Natural killer cell treated with Interleukin-12 subunit alpha and Interleukin-12 subunit beta and Interleukin-15 and Interleukin-18, amount 100 ng/mL, for 72 hours (primary cell): ENCODE measurements around the gene AP1M1. TPM values are rescaled to one million over a fixed set of nuclear protein-coding genes. Genes with fewer than 3 reads are reported as not detected.
A peak's percentile ranks its signal among the peaks of the same experiment; 100 is the strongest.

Source experiments
- ATAC-seq, 2 donors: fragments of 150-1000 bp; cut with Tn5 transposase in 1 of 2; sonication (Bioruptor Pico), chemical (Tn5 transposase) in 1 of 2; 2 replicates each; pipeline ENCODE4 v1.10.0; 2021
- DNase-seq: peaks from one replicate; pipeline ENCODE4 v3.0.0; 2022; ENCODE audit warnings: low spot score
- H3K27ac Mint-ChIP-seq, 2 donors: 1 replicate in 1 of 2; 2 replicates in 1 of 2; pipeline ENCODE4 v1.8.0; 2022; ENCODE audit warnings: mixed read lengths in 2 of 2, mild to moderate bottlenecking in 1 of 2, moderate library complexity in 1 of 2
- H3K27me3 Mint-ChIP-seq, 2 donors: 1 replicate in 1 of 2; 2 replicates in 1 of 2; pipeline ENCODE4 v1.8.0; 2022; ENCODE audit warnings: mixed read lengths in 2 of 2
- H3K36me3 Mint-ChIP-seq: one replicate; pipeline ENCODE4 v1.8.0; 2022; ENCODE audit warnings: mixed read lengths
- H3K4me1 Mint-ChIP-seq, 2 donors: 1 replicate in 1 of 2; 2 replicates in 1 of 2; pipeline ENCODE4 v1.8.0; 2022; ENCODE audit warnings: low read depth in 2 of 2, mixed read lengths in 2 of 2, mild to moderate bottlenecking in 1 of 2
- H3K4me3 Mint-ChIP-seq: one replicate; pipeline ENCODE4 v1.8.0; 2022; ENCODE audit warnings: mixed read lengths
- H3K9me3 Mint-ChIP-seq: 2 replicates; pipeline ENCODE4 v1.8.0; 2022; ENCODE audit warnings: mixed read lengths
- total RNA-seq, 2 donors: library from RNA; stranded (reverse); gene quantifications; one replicate each; pipeline ENCODE4 v1.2.3, GENCODE V29; 2022

AP1M1 gene
- total RNA-seq, 2 donors from 2014 or later: 115 to 145 TPM

GRCh38 chr19:16193466-16193865, 4.2 kb upstream of the AP1M1 start:
- Mint-ChIP-seq H3K4me3 (no peak overlapping the region), H3K36me3 (no peaks in the 10 kb centered on the region), H3K4me1 (peaks cover 14 to 17% of the 10 kb centered on the region in 2 donors), H3K27me3 (no peaks in the 10 kb centered on the region), H3K9me3 (no peaks in the 10 kb centered on the region), H3K27ac (no peak overlapping the region)
- ATAC-seq (no peak), DNase-seq (no peak)

- Mint-ChIP-seq H3K27me3 (no peaks in the 10 kb centered on the region), H3K4me3 (peak overlapping the region; percentile 86), H3K36me3 (no peaks in the 10 kb centered on the region), H3K27ac (peak overlapping the region; percentile 92 to 96), H3K9me3 (no peaks in the 10 kb centered on the region), H3K4me1 (peaks cover 29 to 35% of the 10 kb centered on the region in 2 donors)
- ATAC-seq: no peak
- no peak for DNase-seq
Measured at GRCh38 chr19:16197188-16197621, 506 bp upstream of the AP1M1 start.

- peak overlapping the region; percentile 75 for H3K4me3 Mint-ChIP-seq
- DNase-seq (no peak), ATAC-seq (no peak)
- peaks cover 35 to 40% of the 10 kb centered on the region in 2 donors for H3K4me1 Mint-ChIP-seq
- no peaks in the 10 kb centered on the region for H3K9me3 Mint-ChIP-seq
- H3K27me3 Mint-ChIP-seq: no peaks in the 10 kb centered on the region
- peak overlapping the region; percentile 56 to 92 for H3K27ac Mint-ChIP-seq
- H3K36me3 Mint-ChIP-seq: no peaks in the 10 kb centered on the region
Measured at GRCh38 chr19:16198370-16198651, 600 bp downstream of the AP1M1 start.

GRCh38 chr19:16199275-16199932, 1.7 kb downstream of the AP1M1 start:
- H3K36me3 Mint-ChIP-seq: no peaks in the 10 kb centered on the region
- peak overlapping the region; percentile 56 to 92 for H3K27ac Mint-ChIP-seq
- peak overlapping the region; percentile 75 for H3K4me3 Mint-ChIP-seq
- H3K4me1 Mint-ChIP-seq: peaks cover 39 to 40% of the 10 kb centered on the region in 2 donors
- ATAC-seq (no peak), DNase-seq (no peak)
- no peaks in the 10 kb centered on the region for H3K9me3 Mint-ChIP-seq
- no peaks in the 10 kb centered on the region for H3K27me3 Mint-ChIP-seq

GRCh38 chr19:16200038-16201010, 2.6 kb downstream of the AP1M1 start:
- Mint-ChIP-seq H3K36me3 (no peaks in the 10 kb centered on the region), H3K4me3 (peak overlapping the region; percentile 23), H3K4me1 (peaks cover 39 to 40% of the 10 kb centered on the region in 2 donors), H3K9me3 (no peaks in the 10 kb centered on the region), H3K27me3 (no peaks in the 10 kb centered on the region), H3K27ac (no peak overlapping the region)
- DNase-seq (no peak), ATAC-seq (no peak)

GRCh38 chr19:16201011-16201391, 3.3 kb downstream of the AP1M1 start:
- Mint-ChIP-seq H3K27me3 (no peaks in the 10 kb centered on the region), H3K9me3 (no peaks in the 10 kb centered on the region), H3K4me3 (peak overlapping the region; percentile 23), H3K4me1 (peaks cover 39 to 40% of the 10 kb centered on the region in 2 donors), H3K36me3 (no peaks in the 10 kb centered on the region), H3K27ac (no peak overlapping the region)
- ATAC-seq (no peak), DNase-seq (no peak)

GRCh38 chr19:16202320-16203255, 4.9 kb downstream of the AP1M1 start:
- DNase-seq (no peak), ATAC-seq (no peak)
- Mint-ChIP-seq H3K27ac (no peak overlapping the region), H3K36me3 (no peaks in the 10 kb centered on the region), H3K4me3 (no peak overlapping the region), H3K27me3 (no peaks in the 10 kb centered on the region), H3K4me1 (peaks cover 36 to 40% of the 10 kb centered on the region in 2 donors), H3K9me3 (no peaks in the 10 kb centered on the region)

- Mint-ChIP-seq H3K27ac (no peak overlapping the region), H3K4me1 (peaks cover 33 to 42% of the 10 kb centered on the region in 2 donors), H3K27me3 (no peaks in the 10 kb centered on the region), H3K4me3 (no peak overlapping the region), H3K36me3 (peaks cover 4% of the 10 kb centered on the region), H3K9me3 (no peaks in the 10 kb centered on the region)
- no peak for DNase-seq
- no peak for ATAC-seq
Measured at GRCh38 chr19:16203256-16204004, 5.7 kb downstream of the AP1M1 start.

- no peak for ATAC-seq
Measured at GRCh38 chr19:16204005-16204294, 6.2 kb downstream of the AP1M1 start.

GRCh38 chr19:16205205-16206045, 7.7 kb downstream of the AP1M1 start:
- H3K4me3 Mint-ChIP-seq: no peak overlapping the region
- H3K4me1 Mint-ChIP-seq: peaks cover 18 to 34% of the 10 kb centered on the region in 2 donors
- no peaks in the 10 kb centered on the region for H3K9me3 Mint-ChIP-seq
- no peaks in the 10 kb centered on the region for H3K27me3 Mint-ChIP-seq
- H3K27ac Mint-ChIP-seq: no peak overlapping the region
- DNase-seq: no peak
- no peak for ATAC-seq
- peaks cover 16% of the 10 kb centered on the region for H3K36me3 Mint-ChIP-seq

More at GRCh38 chr19:16204005-16204294, 6.2 kb downstream of the AP1M1 start:
- H3K36me3 Mint-ChIP-seq: peaks cover 5% of the 10 kb centered on the region
- H3K27ac Mint-ChIP-seq: no peak overlapping the region
- no peak for DNase-seq
- no peak overlapping the region for H3K4me3 Mint-ChIP-seq
- no peaks in the 10 kb centered on the region for H3K27me3 Mint-ChIP-seq
- peaks cover 28 to 41% of the 10 kb centered on the region in 2 donors for H3K4me1 Mint-ChIP-seq
- no peaks in the 10 kb centered on the region for H3K9me3 Mint-ChIP-seq

GRCh38 chr19:16206046-16206605, 8.4 kb downstream of the AP1M1 start:
- H3K36me3 Mint-ChIP-seq: peaks cover 22% of the 10 kb centered on the region
- peaks cover 12 to 28% of the 10 kb centered on the region in 2 donors for H3K4me1 Mint-ChIP-seq
- ATAC-seq (no peak), DNase-seq (no peak)
- H3K9me3 Mint-ChIP-seq: no peaks in the 10 kb centered on the region
- H3K4me3 Mint-ChIP-seq: no peak overlapping the region
- H3K27me3 Mint-ChIP-seq: no peaks in the 10 kb centered on the region
- no peak overlapping the region for H3K27ac Mint-ChIP-seq

- ATAC-seq: no peak
- Mint-ChIP-seq H3K36me3 (peaks cover 23% of the 10 kb centered on the region), H3K4me1 (peaks cover 11 to 26% of the 10 kb centered on the region in 2 donors), H3K27ac (no peak overlapping the region), H3K9me3 (no peaks in the 10 kb centered on the region), H3K27me3 (no peaks in the 10 kb centered on the region), H3K4me3 (no peak overlapping the region)
- no peak for DNase-seq
Measured at GRCh38 chr19:16206637-16207036, 8.9 kb downstream of the AP1M1 start.
